Cardiac septum (tissue), 1 donor: ENCODE measurements around the gene CLSTN1. TPM values are rescaled to one million over a fixed set of nuclear protein-coding genes. Genes with fewer than 3 reads are reported as not detected.

Experiments
- DNase-seq: peaks from one replicate; pipeline ENCODE4 v3.0.0-alpha.2; 2020; ENCODE audit warnings: low spot score
- intact Hi-C: fragments of 100-400 bp; cut with DNase I; formaldehyde crosslinking; loops from one replicate; pipeline ENCODE4 v1.14.0; 2022
- total RNA-seq: library from RNA; stranded (reverse); fragmentation: NEBNext Ultra II Directional; extraction: Animal tissue kit (Norgen Biotek cat#: 25700); gene quantifications from one replicate; pipeline ENCODE4 v1.2.1, GENCODE V29; 2021
- donor health status: DM: no; HTN: no; CAD: no.

The CLSTN1 gene
- total RNA-seq, 1 donor from 2014 or later = 59.1 TPM

- DNase-seq = no peak
- intact Hi-C loops = no loop called here
Measured at GRCh38 chr1:9706178-9706577, 117.6 kb downstream of the CLSTN1 start.

GRCh38 chr1:9705337-9706093 lies 118.2 kb downstream of the CLSTN1 start:
- intact Hi-C loops = no loop called here
- DNase-seq = no peak

DNA sequence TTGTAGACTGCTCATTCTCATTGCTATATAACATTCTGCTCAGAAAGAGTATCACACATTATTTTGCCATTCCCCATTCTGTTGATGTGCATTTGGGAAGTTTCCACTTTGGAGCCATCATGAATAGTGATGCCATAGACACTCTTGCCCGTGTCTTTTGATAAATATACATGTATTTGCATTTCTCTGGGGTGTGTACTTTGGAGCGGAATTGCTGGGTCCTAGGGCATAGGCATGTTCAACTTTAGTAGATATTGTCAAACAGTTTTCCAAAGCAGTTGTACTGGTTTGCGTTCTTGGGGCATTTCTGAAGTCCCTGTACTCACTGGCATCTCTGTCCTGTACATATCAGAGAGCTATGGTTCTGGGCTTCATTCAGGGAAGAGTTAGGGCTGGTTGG lies 120.1 kb downstream of the CLSTN1 start:
- intact Hi-C loops = no loop called here
- no peak for DNase-seq

GRCh38 chr1:9703165-9703509 lies 120.6 kb downstream of the CLSTN1 start:
- no peak for DNase-seq
- intact Hi-C loops = no loop called here

DNA sequence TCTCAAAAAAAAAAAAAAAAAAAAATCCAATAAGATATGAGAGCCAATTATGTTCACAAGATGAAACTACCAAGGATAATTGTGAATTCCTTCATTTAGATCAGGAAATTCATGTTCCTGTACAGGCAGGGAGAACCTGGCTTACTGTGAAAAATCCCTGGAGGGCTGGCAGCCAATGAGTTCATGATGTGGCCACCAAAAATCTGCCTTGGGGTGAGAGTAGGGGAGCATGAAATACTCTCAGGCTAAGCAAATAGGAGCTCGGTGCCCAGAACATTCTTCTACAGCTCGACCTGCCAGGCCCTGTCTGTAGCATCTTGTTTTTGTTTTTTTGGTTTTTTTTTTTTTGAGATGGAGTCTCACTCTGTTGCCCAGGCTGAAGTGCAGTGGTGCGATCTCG lies 122.1 kb downstream of the CLSTN1 start:
- intact Hi-C loops = no loop called here

DNA sequence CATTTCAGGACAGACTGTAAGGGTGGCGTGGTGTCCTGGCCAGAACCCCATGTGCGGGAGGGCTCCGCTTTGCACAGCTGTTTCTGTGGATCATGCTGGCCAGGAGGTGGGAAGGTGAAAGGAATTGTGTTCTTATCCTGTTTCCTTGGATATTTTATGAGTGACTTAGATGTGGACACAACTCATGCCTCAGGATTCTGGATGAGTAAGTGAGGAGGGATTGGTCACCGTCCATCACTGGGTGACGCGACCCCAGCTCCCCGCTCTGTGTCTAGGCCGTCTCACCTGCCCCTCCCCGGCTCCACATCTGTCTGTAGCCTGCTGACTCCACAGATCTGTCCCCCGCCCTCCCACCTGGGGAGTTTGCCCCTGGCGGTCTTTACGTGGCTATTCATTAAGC lies 123.4 kb downstream of the CLSTN1 start:
- DNase-seq = no peak
- intact Hi-C loops = no loop called here

More for the DNA sequence above, 122.1 kb downstream of the CLSTN1 start:
- no peak for DNase-seq

DNA sequence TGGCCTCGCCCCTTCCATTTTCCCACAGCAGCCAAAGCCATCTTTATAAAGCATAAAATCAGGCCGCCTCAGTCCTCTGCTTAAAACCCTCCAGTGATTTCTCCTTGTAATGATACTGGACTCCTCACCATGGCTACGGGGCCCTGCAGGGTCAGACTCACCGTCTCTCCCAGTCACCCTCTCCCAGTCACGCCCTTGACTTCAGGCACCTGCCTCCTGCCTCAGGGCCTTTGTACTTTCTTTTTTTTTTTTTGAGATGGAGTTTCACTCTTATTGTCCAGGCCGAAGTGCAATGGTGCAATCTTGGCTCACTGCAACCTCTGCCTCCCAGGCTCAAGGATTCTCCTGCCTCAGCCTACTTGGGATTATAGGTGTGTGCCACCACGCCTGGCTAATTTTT lies 124.4 kb downstream of the CLSTN1 start:
- intact Hi-C loops = no loop called here
- no peak for DNase-seq

DNA sequence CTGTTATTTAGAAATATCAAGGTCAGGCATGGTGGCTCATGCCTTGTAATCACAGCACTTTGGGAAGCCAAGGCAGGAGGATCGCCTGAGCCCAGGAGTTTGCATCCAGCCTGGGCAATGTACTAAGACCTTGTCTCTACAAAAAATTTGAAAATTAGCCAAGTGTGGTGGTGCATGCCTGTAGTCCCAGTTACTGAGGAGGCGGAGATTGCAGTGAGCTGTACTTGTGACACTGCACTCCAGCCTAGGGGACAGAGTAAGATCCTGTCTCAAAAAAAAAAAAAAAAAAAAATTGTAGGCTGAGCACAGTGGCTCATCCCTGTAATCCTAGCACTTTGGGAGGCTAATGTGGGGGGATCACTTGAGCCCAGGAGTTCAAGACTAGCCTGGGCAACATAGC lies 127.0 kb downstream of the CLSTN1 start:
- DNase-seq = no peak
- intact Hi-C loops = no loop called here

DNA sequence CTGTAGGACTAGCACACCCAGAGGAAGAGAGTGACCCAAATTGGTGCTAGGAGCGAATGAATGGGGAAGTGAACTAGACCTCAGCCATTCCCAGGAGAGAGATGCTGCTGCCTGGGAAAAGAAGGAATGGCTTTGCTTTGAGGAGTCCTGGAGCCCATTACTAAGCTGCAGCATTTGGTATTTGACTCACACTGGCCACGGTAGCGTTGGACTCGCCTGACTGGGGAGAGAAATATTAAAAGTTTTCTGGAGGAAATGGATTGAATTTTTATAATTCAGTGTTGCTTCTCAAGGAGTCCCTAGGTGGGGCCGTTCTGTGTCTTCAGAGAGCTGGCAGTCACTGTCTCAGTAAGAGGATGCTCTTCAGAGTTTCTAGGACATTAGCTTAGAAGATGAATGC lies 132.1 kb downstream of the CLSTN1 start:
- no peak for DNase-seq
- intact Hi-C loops = no loop called here

DNA sequence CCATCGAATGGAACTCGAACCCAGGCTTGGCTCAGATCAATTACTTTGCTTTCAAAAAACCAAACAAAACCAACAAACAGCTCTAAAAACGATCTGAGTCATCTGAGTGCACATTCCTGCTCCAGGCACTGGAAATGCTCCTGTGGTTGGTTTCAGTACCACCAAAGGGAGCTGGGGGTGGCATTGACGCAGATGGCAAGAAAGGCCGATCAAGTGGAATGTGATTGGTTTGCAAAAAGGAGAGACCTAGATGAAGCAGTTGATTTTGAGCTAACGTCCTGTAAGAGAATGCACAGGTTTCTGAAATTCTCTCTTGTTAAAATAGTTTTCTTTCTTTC lies 132.7 kb downstream of the CLSTN1 start:
- DNase-seq = no peak
- intact Hi-C loops = no loop called here

DNA sequence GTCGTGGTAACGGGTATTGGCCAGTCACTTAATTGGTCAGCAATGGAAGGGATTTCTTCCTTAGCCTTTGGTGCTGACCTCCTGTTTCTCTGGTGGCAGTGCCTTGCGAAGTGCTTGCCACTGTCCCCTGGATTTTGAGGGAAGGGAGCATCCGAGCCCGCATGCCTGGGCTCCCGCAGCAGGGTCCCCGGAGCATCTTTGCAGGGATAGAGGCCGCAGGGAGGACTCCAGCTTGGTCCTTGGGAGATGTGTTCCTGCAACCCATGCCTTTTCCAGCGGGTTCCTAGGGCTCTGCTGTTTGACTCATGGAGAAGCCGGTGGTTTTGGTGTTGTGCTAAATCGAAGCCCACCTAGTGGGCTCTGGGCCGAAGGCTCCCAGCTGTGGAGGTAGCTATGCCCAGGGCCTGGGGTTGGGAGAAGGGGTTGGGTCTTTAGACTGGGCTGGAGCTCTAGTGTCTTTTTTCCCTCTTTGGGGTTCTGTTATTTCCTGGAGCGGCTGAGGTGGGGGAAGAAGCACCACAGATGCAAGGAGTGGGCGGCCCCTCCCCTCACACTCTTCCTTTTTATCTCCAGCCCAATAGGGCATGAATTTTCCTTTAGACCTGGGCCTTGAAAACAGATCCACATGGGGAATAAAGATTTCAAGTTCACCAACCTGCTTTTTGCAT lies 133.2 kb downstream of the CLSTN1 start:
- intact Hi-C loops = no loop called here
- no peak for DNase-seq

- no peak for DNase-seq
- intact Hi-C loops = no loop called here
Measured at GRCh38 chr1:9689971-9690381, 133.8 kb downstream of the CLSTN1 start.

- intact Hi-C loops = no loop called here
- peak; percentile 90 for DNase-seq
Measured at GRCh38 chr1:9689011-9689706, 134.6 kb downstream of the CLSTN1 start.

GRCh38 chr1:9688599-9688998 lies 135.2 kb downstream of the CLSTN1 start:
- intact Hi-C loops = no loop called here

GRCh38 chr1:9687874-9688582 lies 135.7 kb downstream of the CLSTN1 start:
- intact Hi-C loops = no loop called here
- no peak for DNase-seq

More at GRCh38 chr1:9688599-9688998, 135.2 kb downstream of the CLSTN1 start:
- no peak for DNase-seq

- intact Hi-C loops = no loop called here
- peak; percentile 80 for DNase-seq
Measured at GRCh38 chr1:9687120-9687873, 136.5 kb downstream of the CLSTN1 start.

- intact Hi-C loops = no loop called here
- DNase-seq = no peak
Measured at GRCh38 chr1:9684801-9685200, 139.0 kb downstream of the CLSTN1 start.

DNA sequence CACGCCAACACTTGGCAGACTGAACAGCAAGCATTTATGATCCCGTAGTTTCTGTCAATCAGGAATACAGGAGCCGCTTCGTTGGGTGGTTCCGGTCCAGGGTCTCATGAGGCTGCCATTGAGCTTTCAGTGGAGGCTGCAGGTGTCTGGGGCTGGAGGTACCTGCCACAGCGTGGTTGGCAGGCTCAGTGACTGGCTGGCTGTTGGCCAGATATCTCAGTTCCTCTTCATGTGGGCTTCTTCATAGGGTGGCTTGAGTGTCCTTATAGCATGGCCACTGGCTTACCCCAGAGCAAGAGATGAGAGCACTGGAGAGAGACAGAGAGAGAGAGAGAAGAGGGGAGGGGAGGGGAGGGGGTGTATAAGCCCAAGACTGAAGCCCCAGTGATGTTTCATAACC lies 142.9 kb downstream of the CLSTN1 start:
- intact Hi-C loops = no loop called here
- DNase-seq = no peak

- no peak for DNase-seq
- intact Hi-C loops = no loop called here
Measured at GRCh38 chr1:9680091-9680490, 143.7 kb downstream of the CLSTN1 start.
